Karpas-422 (cell line): ENCODE data around the gene CARD10. TPM values are rescaled to one million over a fixed set of nuclear protein-coding genes. Genes with fewer than 3 reads are reported as not detected.

Source experiments
- DNase-seq: peaks from one replicate; pipeline ENCODE4 v3.0.0-alpha.2; 2015
- H2AFZ ChIP-seq: fragments of 200-600 bp; sonication (generic); 2 replicates; pipeline ENCODE4 v1.6.1; 2014; ENCODE audit warnings: antibody characterized with exemption, low read length, mixed read lengths
- H3K27ac ChIP-seq: fragments of 200-600 bp; sonication (generic); 2 replicates; pipeline ENCODE4 v1.5.1; 2014; ENCODE audit warnings: mild to moderate bottlenecking, low read length, moderate library complexity
- H3K27me3 ChIP-seq: fragments of 200-600 bp; sonication (generic); 2 replicates; pipeline ENCODE4 v1.6.1; 2014; ENCODE audit warnings: low read length, mixed read lengths
- H3K36me3 ChIP-seq: fragments of 200-600 bp; sonication (generic); 2 replicates; pipeline ENCODE4 v1.6.1; 2014; ENCODE audit warnings: low read length, mixed read lengths; ENCODE audit not compliant: insufficient read depth
- H3K4me1 ChIP-seq: fragments of 200-600 bp; sonication (generic); 2 replicates; pipeline ENCODE4 v1.6.1; 2014; ENCODE audit warnings: mild to moderate bottlenecking, low read length, mixed read lengths
- H3K4me2 ChIP-seq: fragments of 200-600 bp; sonication (generic); 2 replicates; pipeline ENCODE4 v1.6.1; 2014; ENCODE audit warnings: low read length, low read depth, mild to moderate bottlenecking; ENCODE audit not compliant: poor library complexity, severe bottlenecking
- H3K4me3 ChIP-seq: fragments of 200-600 bp; sonication (generic); 2 replicates; pipeline ENCODE4 v1.5.1; 2014; ENCODE audit warnings: mild to moderate bottlenecking, antibody characterized with exemption, low read length, mixed read lengths
- H3K79me2 ChIP-seq: fragments of 200-600 bp; sonication (generic); 2 replicates; pipeline ENCODE4 v1.6.1; 2014; ENCODE audit warnings: mild to moderate bottlenecking, low read length, mixed read lengths
- H3K9ac ChIP-seq: fragments of 200-600 bp; sonication (generic); 2 replicates; pipeline ENCODE4 v1.6.0; 2014; ENCODE audit warnings: low read length
- H3K9me2 ChIP-seq: fragments of 200-600 bp; sonication (generic), shearing (Covaris generic); replicated peaks from 2 replicates; pipeline ENCODE4 v1.6.0; 2014; ENCODE audit warnings: mild to moderate bottlenecking, low read length, moderate library complexity; ENCODE audit not compliant: insufficient read depth
- H3K9me3 ChIP-seq: fragments of 300-700, 200-600 bp; sonication (generic); 2 replicates; pipeline ENCODE4 v1.6.1; 2014; ENCODE audit warnings: low read length, mixed read lengths
- H4K20me1 ChIP-seq: fragments of 200-600 bp; sonication (generic); 2 replicates; pipeline ENCODE4 v1.6.1; 2014; ENCODE audit warnings: mild to moderate bottlenecking, antibody characterized with exemption, low read length, low read depth; ENCODE audit not compliant: insufficient read depth
- total RNA-seq: library from RNA; depleted of rRNA; stranded (reverse); fragments of >200 nt; shearing (Covaris generic); gene quantifications from 2 replicates; pipeline ENCODE4 v1.2.3, GENCODE V29; 2014; ENCODE audit warnings: low replicate concordance

CARD10 gene
- total RNA-seq, 1 experiment from 2014 or later: not detected

- Histone ChIP-seq H3K9ac (no peak overlapping the region), H3K36me3 (no peaks in the 10 kb centered on the region), H3K9me2 (no peaks in the 10 kb centered on the region), H3K4me2 (no peak overlapping the region), H3K79me2 (no peaks in the 10 kb centered on the region; the same call in 1 of the 2 replicates), H3K4me1 (peaks cover 8% of the 10 kb centered on the region), H3K27me3 (no peaks in the 10 kb centered on the region; the same call in 1 of the 2 replicates), H3K4me3 (no peak overlapping the region), H3K27ac (no peak overlapping the region), H4K20me1 (no peaks in the 10 kb centered on the region), H2AFZ (no peak overlapping the region), H3K9me3 (no peaks in the 10 kb centered on the region)
- peak; percentile 60 for DNase-seq
Measured at GRCh38 chr22:37491559-37492427, 27.4 kb downstream of the CARD10 start.

GRCh38 chr22:37491106-37491505, 28.1 kb downstream of the CARD10 start:
- H3K79me2 ChIP-seq: peaks cover 1% of the 10 kb centered on the region
- H4K20me1 ChIP-seq: no peaks in the 10 kb centered on the region
- no peaks in the 10 kb centered on the region for H3K9me2 ChIP-seq
- H3K9ac ChIP-seq: no peak overlapping the region
- H3K36me3 ChIP-seq: no peaks in the 10 kb centered on the region
- H3K4me3 ChIP-seq: no peak overlapping the region
- peaks cover 13% of the 10 kb centered on the region for H3K4me1 ChIP-seq
- no peaks in the 10 kb centered on the region for H3K9me3 ChIP-seq
- no peak for DNase-seq
- no peak overlapping the region for H2AFZ ChIP-seq
- H3K27ac ChIP-seq: no peak overlapping the region
- H3K4me2 ChIP-seq: no peak overlapping the region
- H3K27me3 ChIP-seq: no peaks in the 10 kb centered on the region; the same call in 1 of the 2 replicates

- H3K4me2 ChIP-seq: no peak overlapping the region
- H4K20me1 ChIP-seq: no peaks in the 10 kb centered on the region
- no peak overlapping the region for H3K9ac ChIP-seq
- no peaks in the 10 kb centered on the region; the same call in 1 of the 2 replicates for H3K27me3 ChIP-seq
- H3K9me2 ChIP-seq: no peaks in the 10 kb centered on the region
- no peak overlapping the region for H2AFZ ChIP-seq
- H3K4me3 ChIP-seq: no peak overlapping the region
- no peak overlapping the region for H3K27ac ChIP-seq
- H3K4me1 ChIP-seq: peaks cover 15% of the 10 kb centered on the region
- H3K36me3 ChIP-seq: no peaks in the 10 kb centered on the region
- peaks cover 13% of the 10 kb centered on the region for H3K79me2 ChIP-seq
- no peaks in the 10 kb centered on the region for H3K9me3 ChIP-seq
- DNase-seq: no peak
Measured at GRCh38 chr22:37489983-37490382, 29.2 kb downstream of the CARD10 start.

- Histone ChIP-seq H3K79me2 (peaks cover 27% of the 10 kb centered on the region), H3K4me2 (no peak overlapping the region), H3K9me3 (no peaks in the 10 kb centered on the region), H3K4me3 (no peak overlapping the region), H3K9me2 (no peaks in the 10 kb centered on the region), H2AFZ (no peak overlapping the region), H3K27me3 (no peaks in the 10 kb centered on the region; the same call in 1 of the 2 replicates), H3K4me1 (peaks cover 25% of the 10 kb centered on the region), H3K9ac (no peak overlapping the region), H3K27ac (no peak overlapping the region), H4K20me1 (no peaks in the 10 kb centered on the region), H3K36me3 (no peaks in the 10 kb centered on the region)
- DNase-seq: no peak
Measured at GRCh38 chr22:37488337-37489135, 30.7 kb downstream of the CARD10 start.

GRCh38 chr22:37487571-37487970, 31.6 kb downstream of the CARD10 start:
- H3K79me2 ChIP-seq: peaks cover 37% of the 10 kb centered on the region
- DNase-seq: no peak
- no peaks in the 10 kb centered on the region for H3K36me3 ChIP-seq
- H3K9me2 ChIP-seq: no peaks in the 10 kb centered on the region
- H3K27me3 ChIP-seq: no peaks in the 10 kb centered on the region
- H3K9ac ChIP-seq: peak overlapping the region; percentile 88; the same call in 1 of the 2 replicates
- no peak overlapping the region for H3K4me3 ChIP-seq
- no peak overlapping the region for H3K27ac ChIP-seq
- no peak overlapping the region for H2AFZ ChIP-seq
- H3K9me3 ChIP-seq: no peaks in the 10 kb centered on the region
- peaks cover 4% of the 10 kb centered on the region; the same call in 1 of the 2 replicates for H4K20me1 ChIP-seq
- H3K4me1 ChIP-seq: peaks cover 31% of the 10 kb centered on the region
- no peak overlapping the region for H3K4me2 ChIP-seq

- H2AFZ ChIP-seq: no peak overlapping the region
Measured at GRCh38 chr22:37487129-37487528, 32.1 kb downstream of the CARD10 start.

GRCh38 chr22:37486224-37486845, 32.9 kb downstream of the CARD10 start, which contains the start of gene MFNG:
Gene MFNG (minus strand): TSS chr22:37486384. CDS start chr22:37486177, 207 bp downstream.
- peak within 1 kb of the TSS; percentile 79 for H3K4me3 ChIP-seq
- H3K9me3 ChIP-seq: no peaks in the 10 kb centered on the region
- peaks cover 5% of the 10 kb centered on the region; the same call in 1 of the 2 replicates for H3K36me3 ChIP-seq
- peak; percentile 94 for DNase-seq
- H3K4me1 ChIP-seq: peaks cover 35% of the 10 kb centered on the region
- peak within 1 kb of the TSS; percentile 88 for H3K9ac ChIP-seq
- H3K4me2 ChIP-seq: peak within 1 kb of the TSS; percentile 87
- no peaks in the 10 kb centered on the region for H3K9me2 ChIP-seq
- H2AFZ ChIP-seq: no peak within 1 kb of the TSS
- peaks cover 9% of the 10 kb centered on the region; the same call in 1 of the 2 replicates for H4K20me1 ChIP-seq
- no peaks in the 10 kb centered on the region for H3K27me3 ChIP-seq
- H3K27ac ChIP-seq: peak within 1 kb of the TSS; percentile 85
- peaks cover 49% of the 10 kb centered on the region for H3K79me2 ChIP-seq

More at GRCh38 chr22:37487129-37487528, 32.1 kb downstream of the CARD10 start:
- no peaks in the 10 kb centered on the region for H3K27me3 ChIP-seq
- H4K20me1 ChIP-seq: peaks cover 4% of the 10 kb centered on the region; the same call in 1 of the 2 replicates
- DNase-seq: no peak
- H3K27ac ChIP-seq: no peak overlapping the region
- no peak overlapping the region for H3K4me3 ChIP-seq
- H3K9me2 ChIP-seq: no peaks in the 10 kb centered on the region
- H3K9me3 ChIP-seq: no peaks in the 10 kb centered on the region
- H3K79me2 ChIP-seq: peaks cover 41% of the 10 kb centered on the region
- peak overlapping the region; percentile 88 for H3K9ac ChIP-seq
- H3K4me2 ChIP-seq: peak overlapping the region; percentile 87
- peaks cover 31% of the 10 kb centered on the region for H3K4me1 ChIP-seq
- H3K36me3 ChIP-seq: no peaks in the 10 kb centered on the region
